G401.6 (cell line): Measurements from ENCODE around the gene TOM1.
A peak's percentile ranks its signal among the peaks of the same experiment; 100 is the strongest.
"Not testable (repeated sequence)": the region's sequence is repeated elsewhere in the genome, so short reads cannot be mapped to it uniquely, and the experiment has no call there.

Experiments used
- FAIRE-seq: peaks from 2 replicates; lab custom pipeline; 2012; peaks lifted over from hg19 to GRCh38; lab: Jason Lieb, UNC

TOM1 gene

GRCh38 chr22:35346596-35347220 is 47.0 kb downstream of the TOM1 start:
- no peak for FAIRE-seq

GRCh38 chr22:35347462-35347861 is 47.8 kb downstream of the TOM1 start:
- FAIRE-seq: no peak

GRCh38 chr22:35348026-35348590 is 48.4 kb downstream of the TOM1 start:
- FAIRE-seq: no peak

GRCh38 chr22:35348703-35349102 is 49.0 kb downstream of the TOM1 start:
- no peak for FAIRE-seq

GRCh38 chr22:35349368-35349703 is 49.6 kb downstream of the TOM1 start:
- no peak for FAIRE-seq

- no peak for FAIRE-seq
Observed at GRCh38 chr22:35349704-35350538, 50.2 kb downstream of the TOM1 start.

GRCh38 chr22:35350539-35351503 is 51.1 kb downstream of the TOM1 start:
- peak; percentile 86 for FAIRE-seq

GRCh38 chr22:35352214-35353111 is 52.8 kb downstream of the TOM1 start:
- no peak for FAIRE-seq

GRCh38 chr22:35353318-35353717 is 53.6 kb downstream of the TOM1 start:
- FAIRE-seq: no peak

- FAIRE-seq: no peak
Observed at GRCh38 chr22:35354068-35354467, 54.4 kb downstream of the TOM1 start.

- no peak for FAIRE-seq
Observed at GRCh38 chr22:35357883-35358621, 58.4 kb downstream of the TOM1 start.

- no peak for FAIRE-seq
Observed at GRCh38 chr22:35359380-35360065, 59.8 kb downstream of the TOM1 start.

- FAIRE-seq: no peak
Observed at GRCh38 chr22:35361001-35361558, 61.4 kb downstream of the TOM1 start.

GRCh38 chr22:35363566-35364086 is 63.9 kb downstream of the TOM1 start:
- FAIRE-seq: no peak

GRCh38 chr22:35364230-35364629 is 64.5 kb downstream of the TOM1 start:
- FAIRE-seq: not testable (repeated sequence)

GRCh38 chr22:35367331-35367886 is 67.7 kb downstream of the TOM1 start:
- no peak for FAIRE-seq

- no peak for FAIRE-seq
Observed at GRCh38 chr22:35368386-35368785, 68.7 kb downstream of the TOM1 start.

- no peak for FAIRE-seq
Observed at GRCh38 chr22:35369996-35370395, 70.3 kb downstream of the TOM1 start.

GRCh38 chr22:35373781-35374180 is 74.1 kb downstream of the TOM1 start:
- FAIRE-seq: no peak
